ENCODE results near the gene STAT4. TPM values are rescaled to one million over a fixed set of nuclear protein-coding genes. Genes with fewer than 3 reads are reported as not detected.

The STAT4 gene
- polyA plus RNA-seq, 1 donor (not counting 4 experiments of a cell fraction or from before 2014, with no cell fraction given): 2.0 TPM

- H3K4me1 ChIP-seq (ENCODE audit: control insufficient read depth, extremely low read depth, insufficient read depth, low read length): no peaks in the 10 kb centered on the region
- TF ChIP-seq EZH2 (IDR thresholded peaks at IDR 0.05; ENCODE audit: low read length) (no peak), CTCF (optimal IDR thresholded peaks at IDR 0.05 in 1 of 3, IDR thresholded peaks at IDR 0.05 in 1 of 3, conservative IDR thresholded peaks at IDR 0.05 in 1 of 3; ENCODE audit: extremely low read depth in 1 of 3, insufficient read depth in 2 of 3, low read length in 3 of 3) (no peak)
- no peak overlapping the region for H2AFZ ChIP-seq (ENCODE audit: control insufficient read depth, low read length)
- DNase-seq (ENCODE audit: low read depth, low spot score) (no peak), FAIRE-seq (no peak)
- no peaks in the 10 kb centered on the region for H3K79me2 ChIP-seq (ENCODE audit: control insufficient read depth, insufficient read depth, low read length)
- no peak overlapping the region for H3K9ac ChIP-seq (ENCODE audit: control insufficient read depth, extremely low read depth, insufficient read depth, low read length)
- H3K4me2 ChIP-seq (ENCODE audit: control insufficient read depth, extremely low read depth, insufficient read depth, low read depth, low read length): no peak overlapping the region
- H3K9me1 ChIP-seq (ENCODE audit: control insufficient read depth, extremely low read depth, insufficient read depth, low read length): no peaks in the 10 kb centered on the region
- H4K20me1 ChIP-seq (ENCODE audit: control insufficient read depth, extremely low read depth, insufficient read depth, low read length): no peaks in the 10 kb centered on the region
- H3K36me3 ChIP-seq (ENCODE audit: control insufficient read depth in 2 of 2, extremely low read depth in 1 of 2, insufficient read depth in 2 of 2, low read length in 2 of 2): no peaks in the 10 kb centered on the region
- H3K4me3 ChIP-seq (ENCODE audit: control insufficient read depth in 2 of 3, extremely low read depth in 1 of 3, insufficient read depth in 2 of 3, low read depth in 1 of 3, low read length in 3 of 3): no peak overlapping the region
- H3K27me3 ChIP-seq (ENCODE audit: control insufficient read depth, extremely low read depth, insufficient read depth, low read length): no peaks in the 10 kb centered on the region
- H3K27ac ChIP-seq (ENCODE audit: control insufficient read depth, insufficient read depth, low read length): no peak overlapping the region
- dilution Hi-C loops (cut with MboI; ENCODE audit: extremely low pct_ligation_motif_present, low sequenced_read_pairs): no loop called here
- H3K9me3 ChIP-seq (ENCODE audit: control insufficient read depth, low read depth, low read length): no peaks in the 10 kb centered on the region
Measured at GRCh38 chr2:191053256-191053655, 97.5 kb downstream of the STAT4 start.

- Histone ChIP-seq H3K27me3 (ENCODE audit: control insufficient read depth, extremely low read depth, insufficient read depth, low read length) (no peaks in the 10 kb centered on the region), H3K4me1 (ENCODE audit: control insufficient read depth, extremely low read depth, insufficient read depth, low read length) (no peaks in the 10 kb centered on the region), H3K36me3 (ENCODE audit: control insufficient read depth in 2 of 2, extremely low read depth in 1 of 2, insufficient read depth in 2 of 2, low read length in 2 of 2) (no peaks in the 10 kb centered on the region), H3K4me2 (ENCODE audit: control insufficient read depth, extremely low read depth, insufficient read depth, low read depth, low read length) (peak overlapping the region; percentile 9), H3K9me1 (ENCODE audit: control insufficient read depth, extremely low read depth, insufficient read depth, low read length) (no peaks in the 10 kb centered on the region), H3K9ac (ENCODE audit: control insufficient read depth, extremely low read depth, insufficient read depth, low read length) (no peak overlapping the region), H3K9me3 (ENCODE audit: control insufficient read depth, low read depth, low read length) (no peaks in the 10 kb centered on the region), H3K27ac (ENCODE audit: control insufficient read depth, insufficient read depth, low read length) (no peak overlapping the region), H4K20me1 (ENCODE audit: control insufficient read depth, extremely low read depth, insufficient read depth, low read length) (no peaks in the 10 kb centered on the region), H3K79me2 (ENCODE audit: control insufficient read depth, insufficient read depth, low read length) (no peaks in the 10 kb centered on the region), H2AFZ (ENCODE audit: control insufficient read depth, low read length) (no peak overlapping the region), H3K4me3 (ENCODE audit: control insufficient read depth in 2 of 3, extremely low read depth in 1 of 3, insufficient read depth in 2 of 3, low read depth in 1 of 3, low read length in 3 of 3) (no peak overlapping the region)
- no peak for DNase-seq (ENCODE audit: low read depth, low spot score)
- dilution Hi-C loops (cut with MboI; ENCODE audit: extremely low pct_ligation_motif_present, low sequenced_read_pairs): no loop called here
- FAIRE-seq: peak; percentile 23
- TF ChIP-seq EZH2 (IDR thresholded peaks at IDR 0.05; ENCODE audit: low read length) (no peak), CTCF (optimal IDR thresholded peaks at IDR 0.05 in 1 of 3, IDR thresholded peaks at IDR 0.05 in 1 of 3, conservative IDR thresholded peaks at IDR 0.05 in 1 of 3; ENCODE audit: extremely low read depth in 1 of 3, insufficient read depth in 2 of 3, low read length in 3 of 3) (peak in 2 of 3 experiments; percentile 37 to 51)
Measured at GRCh38 chr2:191051825-191052778, 98.7 kb downstream of the STAT4 start.

Measured in keratinocyte (primary cell).